Lung (tissue), 12 donors: ENCODE results near the gene HDDC3. TPM values are rescaled to one million over a fixed set of nuclear protein-coding genes. Genes with fewer than 3 reads are reported as not detected.

Experiments
- ATAC-seq: fragments of 200-7000 bp; cut with Tn5 transposase; one replicate; pipeline ENCODE4 v1.9.1; 2020; ENCODE audit warnings: moderate number of reproducible peaks; ENCODE audit not compliant: insufficient read depth, low FRiP score
- DNase-seq, 3 donors: peaks; one replicate each; pipeline ENCODE4 v3.0.0-alpha.2; 2013 to 2017
- H3K27ac ChIP-seq, 2 donors: one replicate each; pipeline ENCODE4 v1.5.1; 2013; ENCODE audit warnings: mild to moderate bottlenecking in 2 of 2, moderate library complexity in 2 of 2, control low read depth in 1 of 2, inconsistent platforms in 1 of 2, low read depth in 1 of 2, low read length in 1 of 2
- H3K27me3 ChIP-seq, 3 donors: one replicate each; pipeline ENCODE4 v1.5.1; 2013; ENCODE audit warnings: low read length in 2 of 3; ENCODE audit not compliant: control insufficient read depth in 3 of 3, insufficient read depth in 3 of 3
- H3K36me3 ChIP-seq, 4 donors: one replicate each; pipeline ENCODE4 v1.5.1; 2013; ENCODE audit warnings: low read length in 4 of 4, mild to moderate bottlenecking in 1 of 4, moderate library complexity in 1 of 4; ENCODE audit not compliant: control insufficient read depth in 4 of 4, insufficient read depth in 4 of 4
- H3K4me1 ChIP-seq, 5 donors: one replicate each; pipeline ENCODE4 v1.5.1; 2013; ENCODE audit warnings: low read length in 5 of 5, mild to moderate bottlenecking in 2 of 5, moderate library complexity in 1 of 5; ENCODE audit not compliant: control insufficient read depth in 5 of 5, insufficient read depth in 5 of 5
- H3K4me3 ChIP-seq: one replicate; pipeline ENCODE4 v1.5.1; 2013; ENCODE audit warnings: mild to moderate bottlenecking, control low read depth, moderate library complexity
- H3K9ac ChIP-seq, 2 donors: one replicate each; pipeline ENCODE4 v1.5.1; 2013; ENCODE audit warnings: low read length in 2 of 2, control low read depth in 1 of 2; ENCODE audit not compliant: insufficient read depth in 1 of 2
- H3K9me3 ChIP-seq, 4 donors: one replicate each; pipeline ENCODE4 v1.5.1; 2013; ENCODE audit warnings: low read length in 3 of 4, mild to moderate bottlenecking in 1 of 4, moderate library complexity in 1 of 4; ENCODE audit not compliant: control insufficient read depth in 4 of 4, insufficient read depth in 3 of 4
- CTCF ChIP-seq: IDR thresholded peaks from 2 replicates; pipeline ENCODE4 v1.5.1; 2012; ENCODE audit warnings: mild to moderate bottlenecking; ENCODE audit errors: control extremely low read depth, extremely low read depth
- WGBS, 2 donors: extraction: QIAGEN DNeasy Blood & Tissue Kit; methylation state at CpG; one replicate each; pipeline ENCODE4 v1.1.7; 2013; 5-methylcytosine and 5-hydroxymethylcytosine counted together
- polyA plus RNA-seq, 2 donors: library from polyadenylated mRNA; stranded (reverse); fragments of 200-250 nt; gene quantifications; one replicate each; pipeline ENCODE4 v1.2.1, GENCODE V29; 2013
- total RNA-seq, 2 donors: library from RNA; depleted of rRNA in 1 of 2; stranded (reverse); fragments of >200 nt in 1 of 2; gene quantifications; one replicate each; pipeline ENCODE4 v1.2.1, GENCODE V29; 2014 to 2021
- donor health status: control.
- donor health status: control.
- donor health status: Bipolar disorder and iron deficiency.
- donor health status: healthy.
- donor health status: DM: yes; HTN: yes; CAD: no.

Gene HDDC3
- total and polyA plus RNA-seq, 4 donors, result 12.7 to 19.6 (median 16.5) TPM

- peaks cover 14 to 70% (median 36%) of the 10 kb centered on the region in 4 donors for H3K36me3 ChIP-seq
- H3K9ac ChIP-seq, result no peak overlapping the region
- DNase-seq (no peak), ATAC-seq (no peak)
- no peaks in the 10 kb centered on the region for H3K27me3 ChIP-seq
- H3K27ac ChIP-seq, result no peak overlapping the region
- H3K4me3 ChIP-seq, result no peak overlapping the region
- no peak for TF ChIP-seq CTCF
- H3K4me1 ChIP-seq, result no peaks in the 10 kb centered on the region
- WGBS, 2 donors, result 91 to 96% methylated on average over 8 of the region's 8 CpGs
- no peaks in the 10 kb centered on the region for H3K9me3 ChIP-seq
These were observed 16.2 kb upstream of the HDDC3 start for GRCh38 chr15:90948506-90948905.

DNA sequence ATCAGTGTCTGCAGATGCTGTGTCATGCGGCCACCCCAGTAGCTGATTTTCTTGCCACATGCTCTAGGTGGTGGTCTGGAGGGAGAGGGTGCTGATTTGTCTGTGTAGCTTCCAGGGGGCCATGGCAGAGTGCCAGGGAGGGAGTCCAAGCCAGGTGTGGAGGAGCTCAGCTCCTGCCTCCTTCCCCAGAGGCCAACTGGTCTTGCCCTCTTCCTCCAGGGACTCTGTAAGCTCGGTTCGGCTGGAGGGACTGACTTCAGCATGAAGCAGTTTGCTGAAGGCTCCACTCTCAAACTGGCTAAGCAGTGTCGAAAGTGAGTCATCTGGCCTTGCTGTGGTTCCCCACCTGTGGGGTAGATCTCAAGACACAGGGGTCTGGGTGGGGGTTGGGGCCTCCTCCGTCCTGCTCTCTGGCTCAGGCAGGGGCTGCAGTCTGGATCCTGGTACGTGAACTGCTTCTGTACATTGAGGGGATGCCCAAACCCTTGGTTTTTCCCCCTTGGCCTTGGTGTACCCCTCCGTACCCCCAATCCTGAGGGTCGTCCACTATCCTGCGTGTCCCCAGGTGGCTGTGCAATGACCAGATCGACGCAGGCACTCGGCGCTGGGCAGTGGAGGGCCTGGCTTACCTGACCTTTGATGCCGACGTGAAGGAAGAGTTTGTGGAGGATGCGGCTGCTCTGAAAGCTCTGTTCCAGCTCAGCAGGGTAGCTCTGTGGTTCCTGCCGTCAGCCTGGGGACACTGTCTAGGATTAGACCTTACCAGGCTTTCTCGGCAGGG is 15.4 kb upstream of the HDDC3 start:
- 91 to 93% methylated on average over 18 of the region's 18 CpGs for WGBS, 2 donors
- Histone ChIP-seq H3K9ac (no peak overlapping the region), H3K4me1 (no peaks in the 10 kb centered on the region), H3K9me3 (no peaks in the 10 kb centered on the region), H3K36me3 (peaks cover 20 to 69% (median 33%) of the 10 kb centered on the region in 4 donors), H3K27me3 (no peaks in the 10 kb centered on the region), H3K27ac (no peak overlapping the region), H3K4me3 (no peak overlapping the region)
- DNase-seq (no peak), ATAC-seq (no peak)
- TF ChIP-seq CTCF, result no peak

DNA sequence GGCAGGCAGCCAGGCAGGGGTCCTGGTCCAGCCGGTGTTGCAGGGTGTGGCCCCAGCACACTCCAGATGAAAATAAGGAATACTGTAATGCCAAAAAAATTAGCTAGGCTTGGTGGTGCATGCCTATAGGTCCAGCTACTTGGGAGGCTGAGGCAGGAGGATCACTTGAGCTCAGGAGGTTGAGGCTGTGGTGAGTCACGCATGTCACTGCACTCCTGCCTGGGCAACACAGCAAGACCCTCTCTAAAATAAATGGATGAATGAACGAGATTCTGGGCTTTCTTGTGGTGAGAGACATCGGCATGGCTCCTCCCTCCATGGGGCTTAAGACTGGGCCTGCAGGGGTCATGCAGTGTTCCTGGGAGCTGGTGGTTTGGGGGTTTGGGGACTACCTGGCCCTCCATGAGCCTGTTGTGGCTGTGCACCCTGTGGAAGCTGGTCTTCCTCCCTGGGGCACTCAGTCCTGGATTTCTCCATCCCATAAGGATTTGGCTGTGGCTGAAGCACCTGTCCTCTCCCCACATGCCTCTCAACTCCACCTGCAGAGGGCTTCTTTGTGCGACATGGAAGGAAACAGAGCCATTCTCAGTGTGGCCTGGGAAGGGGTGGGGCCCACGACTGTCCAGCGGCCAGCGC is 14.7 kb upstream of the HDDC3 start:
- H3K27me3 ChIP-seq, result no peaks in the 10 kb centered on the region
- no peak overlapping the region for H3K9ac ChIP-seq
- no peaks in the 10 kb centered on the region for H3K9me3 ChIP-seq
- DNase-seq, result no peak
- H3K36me3 ChIP-seq, result peaks cover 20 to 74% (median 36%) of the 10 kb centered on the region in 4 donors
- 85 to 91% methylated on average over 8 of the region's 8 CpGs for WGBS, 2 donors
- no peak overlapping the region for H3K27ac ChIP-seq
- no peaks in the 10 kb centered on the region for H3K4me1 ChIP-seq
- ATAC-seq, result no peak
- no peak for TF ChIP-seq CTCF
- no peak overlapping the region for H3K4me3 ChIP-seq
